NCI-H345 (cell line): Measurements from ENCODE around the gene CDK4.
"Not testable (repeated sequence)": the region's sequence is repeated elsewhere in the genome, so short reads cannot be mapped to it uniquely, and the experiment has no call there.

Source experiments
- DNase-seq: peaks from one replicate; lab custom pipeline; 2025; lab: John Stamatoyannopoulos, UW

CDK4 gene

GRCh38 chr12:57724936-57725740 is 27.0 kb downstream of the CDK4 start:
- DNase-seq = no peak

DNA sequence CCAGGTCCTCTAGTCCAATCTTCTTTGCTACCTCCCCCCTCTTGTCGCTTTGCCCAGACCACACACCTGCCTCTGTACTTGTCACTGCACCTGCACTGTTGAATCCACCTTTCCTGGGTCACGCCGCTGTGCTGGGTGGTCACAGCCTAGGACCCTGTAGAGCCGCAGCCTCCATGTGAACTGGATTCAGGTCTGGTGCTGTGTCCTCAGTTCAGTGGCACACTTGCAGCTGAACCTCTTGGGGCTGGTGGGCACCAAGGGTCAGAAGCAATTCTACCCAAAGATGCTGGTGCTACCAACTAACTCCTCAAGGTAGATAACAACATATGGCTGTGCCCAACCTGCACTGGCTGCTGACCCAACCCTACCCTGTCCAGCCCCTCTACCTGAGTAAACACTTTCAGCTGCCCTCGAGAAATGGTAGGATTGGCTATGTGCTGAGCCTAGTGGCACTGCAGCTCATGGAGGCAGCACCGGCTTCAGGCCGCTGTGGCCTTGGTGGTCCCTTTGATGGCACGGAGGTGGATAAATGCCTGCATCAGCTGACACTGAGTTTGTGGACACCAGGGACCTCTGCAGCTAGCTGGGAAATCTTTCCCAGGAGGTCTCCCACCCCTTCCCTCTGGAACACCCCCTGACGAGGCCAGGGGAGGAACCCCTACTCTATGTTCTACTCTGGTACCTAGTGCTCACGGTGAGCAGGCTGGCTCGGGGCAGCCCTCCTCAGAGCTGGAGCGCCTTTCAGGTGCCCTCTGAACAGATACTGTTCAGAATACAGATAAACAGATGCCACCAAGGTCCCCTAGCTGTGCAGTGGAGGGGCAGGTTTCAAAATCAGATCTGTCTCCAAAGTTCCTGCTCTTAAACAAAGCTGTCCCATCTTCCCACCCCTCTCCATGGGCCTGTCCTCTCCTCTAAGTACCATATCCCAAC is 27.8 kb downstream of the CDK4 start:
- DNase-seq = no peak

DNA sequence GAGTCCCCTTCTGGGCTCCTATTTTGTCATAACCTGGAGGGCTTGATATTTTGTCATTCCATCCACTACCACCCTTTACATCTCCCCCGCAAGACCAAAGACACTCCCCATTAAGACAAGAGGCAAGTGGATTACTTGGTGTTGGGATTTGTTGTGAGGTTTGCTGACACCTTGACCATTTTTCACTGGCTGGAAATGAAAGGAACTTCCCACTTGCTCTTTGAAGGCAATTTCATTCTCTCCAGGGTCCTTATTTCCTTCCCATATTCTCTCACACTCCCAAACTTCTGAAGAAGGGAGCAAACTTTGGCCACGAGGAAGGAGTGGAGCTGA is 28.5 kb downstream of the CDK4 start:
- DNase-seq = no peak

DNA sequence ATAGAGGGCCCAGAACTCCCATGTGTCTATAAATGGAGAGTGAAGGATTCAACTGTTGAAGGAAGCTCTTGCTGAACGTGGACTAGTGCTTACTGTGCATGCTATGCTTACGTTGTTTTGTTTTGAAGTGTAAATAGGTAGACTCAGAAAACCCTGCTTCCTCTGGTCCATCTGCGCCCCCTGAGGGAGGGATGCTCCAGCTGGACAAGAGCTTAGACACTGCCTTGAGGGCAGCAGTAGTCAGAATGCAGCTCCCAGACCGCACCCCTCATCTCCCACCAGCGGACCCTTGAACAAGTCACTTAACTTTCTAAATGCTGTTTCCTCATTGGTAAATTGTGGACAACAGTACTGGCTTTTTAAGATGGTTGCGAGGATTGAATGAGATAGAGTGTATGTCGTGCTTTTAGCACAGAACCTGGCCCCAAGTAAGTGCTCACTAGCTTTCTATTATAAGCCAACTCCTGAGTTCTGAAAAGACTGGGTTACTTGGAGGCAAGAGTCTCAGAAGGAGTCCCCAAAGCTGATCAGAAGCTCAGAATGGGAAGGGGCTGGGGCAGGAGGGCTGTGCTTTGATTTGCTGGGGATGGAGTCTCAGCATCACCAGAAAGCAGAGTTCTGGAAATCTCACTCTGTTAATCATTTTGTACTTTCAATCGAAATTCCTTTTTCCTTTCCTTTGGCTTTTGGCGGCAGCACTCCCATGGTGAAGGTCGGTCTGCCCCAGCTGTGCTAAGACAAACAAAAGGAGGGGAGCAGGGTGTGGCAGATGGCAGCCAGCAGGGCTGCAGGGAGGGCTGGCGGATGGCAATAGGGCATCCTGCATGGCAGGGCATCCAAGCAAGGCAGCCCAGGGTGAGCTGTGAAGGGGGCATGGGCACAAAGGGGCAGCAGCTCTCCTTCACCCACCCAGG is 29.1 kb downstream of the CDK4 start:
- DNase-seq = no peak

DNA sequence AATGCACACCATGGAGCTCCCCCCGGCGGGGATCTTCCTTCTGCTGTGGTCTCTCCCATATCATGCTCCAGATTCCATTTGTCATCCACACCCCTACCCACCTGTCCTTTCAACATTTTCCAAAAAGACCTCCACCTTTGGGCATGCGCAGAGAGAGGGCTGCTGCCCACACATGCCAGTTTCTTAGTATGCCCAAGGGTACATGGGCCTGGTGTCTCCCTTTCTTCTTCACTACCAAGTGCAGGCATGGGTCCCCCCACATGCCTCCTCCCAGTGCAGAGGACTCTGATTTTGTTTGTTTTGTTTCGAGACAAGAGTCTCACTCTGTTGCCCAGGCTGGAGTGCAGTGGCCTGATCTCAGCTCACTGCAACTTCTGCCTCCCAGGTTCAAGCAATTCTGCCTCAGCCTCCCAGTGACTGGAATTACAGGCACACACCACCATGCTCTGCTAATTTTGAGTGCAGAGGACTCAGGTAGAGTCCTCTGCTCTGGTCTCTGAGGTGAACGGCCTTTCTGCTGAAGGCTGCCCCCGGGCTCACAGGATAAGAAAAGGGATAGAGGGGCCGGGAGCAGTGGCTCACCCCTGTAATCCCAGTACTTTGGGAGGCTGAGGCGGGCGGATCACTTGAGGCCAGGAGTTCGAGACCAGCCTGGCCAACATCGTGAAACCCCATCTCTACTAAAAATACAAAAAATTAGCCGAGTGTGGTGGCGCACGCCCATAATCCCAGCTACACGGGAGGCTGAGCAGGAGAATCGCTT is 30.1 kb downstream of the CDK4 start:
- not testable (repeated sequence) for DNase-seq

DNA sequence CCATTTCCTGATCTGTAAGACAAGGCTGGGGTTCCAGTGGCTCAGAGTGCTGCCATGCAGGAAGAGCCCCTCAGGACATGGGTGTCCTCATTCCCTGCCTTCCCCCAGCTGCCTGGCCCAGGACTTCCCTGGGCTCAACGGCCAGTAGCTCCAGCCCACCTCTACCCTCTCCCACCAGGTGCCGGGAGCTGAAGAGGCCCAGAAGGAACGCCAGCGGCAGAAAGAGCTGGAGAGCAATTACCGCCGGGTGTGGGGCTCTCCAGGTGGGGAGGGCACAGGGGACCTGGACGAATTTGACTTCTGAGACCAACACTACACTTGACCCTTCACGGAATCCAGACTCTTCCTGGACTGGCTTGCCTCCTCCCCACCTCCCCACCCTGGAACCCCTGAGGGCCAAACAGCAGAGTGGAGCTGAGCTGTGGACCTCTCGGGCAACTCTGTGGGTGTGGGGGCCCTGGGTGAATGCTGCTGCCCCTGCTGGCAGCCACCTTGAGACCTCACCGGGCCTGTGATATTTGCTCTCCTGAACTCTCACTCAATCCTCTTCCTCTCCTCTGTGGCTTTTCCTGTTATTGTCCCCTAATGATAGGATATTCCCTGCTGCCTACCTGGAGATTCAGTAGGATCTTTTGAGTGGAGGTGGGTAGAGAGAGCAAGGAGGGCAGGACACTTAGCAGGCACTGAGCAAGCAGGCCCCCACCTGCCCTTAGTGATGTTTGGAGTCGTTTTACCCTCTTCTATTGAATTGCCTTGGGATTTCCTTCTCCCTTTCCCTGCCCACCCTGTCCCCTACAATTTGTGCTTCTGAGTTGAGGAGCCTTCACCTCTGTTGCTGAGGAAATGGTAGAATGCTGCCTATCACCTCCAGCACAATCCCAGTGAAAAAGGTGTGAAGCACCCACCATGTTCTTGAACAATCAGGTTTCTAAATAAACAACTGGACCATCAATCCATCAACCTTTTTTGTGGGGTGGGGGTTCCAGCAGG is 31.2 kb downstream of the CDK4 start:
- DNase-seq = no peak

DNA sequence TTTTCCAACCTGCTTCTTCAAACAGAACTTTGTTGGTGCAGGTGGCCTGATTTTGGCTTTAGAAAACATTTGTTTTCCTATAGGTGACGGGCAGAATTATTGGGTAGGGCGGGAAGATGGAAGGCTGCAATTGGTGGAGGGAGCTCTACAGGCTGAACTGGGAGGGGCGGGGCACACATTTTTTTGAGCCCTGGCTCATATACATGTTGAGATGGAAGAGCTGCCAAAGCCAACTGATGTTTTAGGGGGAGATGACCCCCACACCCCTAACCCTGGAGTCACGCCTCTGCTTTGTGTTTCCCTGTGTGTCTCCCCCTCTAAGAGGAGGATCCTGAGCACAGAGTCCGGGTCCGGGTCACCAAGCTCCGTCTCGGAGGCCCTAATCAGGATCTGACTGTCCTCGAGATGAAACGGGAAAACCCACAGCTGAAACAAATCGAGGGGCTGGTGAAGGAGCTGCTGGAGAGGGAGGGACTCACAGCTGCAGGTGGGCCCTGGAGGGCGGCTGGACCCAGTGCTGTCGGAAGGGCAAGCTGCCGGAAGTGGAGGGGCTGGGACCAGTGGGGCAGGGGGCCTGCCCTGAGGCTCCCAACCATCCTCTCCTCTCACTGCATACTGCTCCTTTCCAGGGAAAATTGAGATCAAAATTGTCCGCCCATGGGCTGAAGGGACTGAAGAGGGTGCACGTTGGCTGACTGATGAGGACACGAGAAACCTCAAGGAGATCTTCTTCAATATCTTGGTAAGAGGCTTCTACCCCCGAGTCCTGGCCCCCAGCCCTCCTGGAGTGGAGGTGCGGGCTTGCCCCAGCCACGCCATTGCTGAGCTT is 32.1 kb downstream of the CDK4 start:
- no peak for DNase-seq

DNA sequence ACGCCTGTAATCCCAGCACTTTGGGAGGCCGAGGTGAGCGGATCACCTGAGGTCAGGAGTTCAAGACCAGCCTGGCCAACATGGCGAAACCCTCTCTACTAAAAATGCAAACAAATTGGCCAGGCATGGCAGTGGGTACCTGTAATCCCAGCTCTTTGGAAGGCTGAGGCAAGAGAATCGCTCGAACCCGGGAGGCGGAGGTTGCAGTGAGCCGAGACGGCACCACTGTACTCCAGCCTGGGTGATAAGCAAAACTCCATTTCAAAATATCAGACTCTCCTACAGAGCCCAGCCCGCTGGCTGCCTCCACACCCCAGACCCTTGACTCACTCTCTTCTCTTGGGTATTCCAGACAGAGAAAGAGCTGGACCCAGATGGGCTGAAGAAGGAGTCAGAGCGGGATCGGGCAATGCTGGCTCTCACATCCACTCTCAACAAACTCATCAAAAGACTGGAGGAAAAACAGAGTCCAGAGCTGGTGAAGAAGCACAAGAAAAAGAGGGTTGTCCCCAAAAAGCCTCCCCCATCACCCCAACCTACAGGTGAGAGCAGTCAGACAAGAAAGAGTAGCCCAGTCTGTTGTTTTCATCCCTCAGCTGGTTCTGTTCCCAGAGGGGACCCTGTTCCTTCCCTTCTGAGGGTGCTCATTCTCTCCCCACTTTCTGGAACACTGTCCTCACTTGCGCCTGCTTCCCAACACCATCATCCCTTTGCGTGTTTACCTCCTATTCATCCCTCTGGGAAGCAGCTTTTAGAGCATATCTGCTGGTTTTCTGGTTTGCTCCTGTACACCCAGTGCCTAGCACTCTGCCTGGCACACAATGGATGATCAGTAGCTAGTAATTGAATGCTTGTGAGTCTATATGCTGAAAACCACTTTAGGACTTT is 33.2 kb downstream of the CDK4 start:
- no peak for DNase-seq

GRCh38 chr12:57717846-57718640 is 34.1 kb downstream of the CDK4 start:
- no peak for DNase-seq

- DNase-seq = no peak
Measured at GRCh38 chr12:57717131-57717530, 35.0 kb downstream of the CDK4 start.

GRCh38 chr12:57716305-57716704 is 35.8 kb downstream of the CDK4 start:
- no peak for DNase-seq

GRCh38 chr12:57715786-57716185 is 36.3 kb downstream of the CDK4 start:
- DNase-seq = no peak

- DNase-seq = not testable (repeated sequence)
Measured at GRCh38 chr12:57715036-57715748, 36.9 kb downstream of the CDK4 start.

- DNase-seq = no peak
Measured at GRCh38 chr12:57713209-57713608, 38.9 kb downstream of the CDK4 start.

DNA sequence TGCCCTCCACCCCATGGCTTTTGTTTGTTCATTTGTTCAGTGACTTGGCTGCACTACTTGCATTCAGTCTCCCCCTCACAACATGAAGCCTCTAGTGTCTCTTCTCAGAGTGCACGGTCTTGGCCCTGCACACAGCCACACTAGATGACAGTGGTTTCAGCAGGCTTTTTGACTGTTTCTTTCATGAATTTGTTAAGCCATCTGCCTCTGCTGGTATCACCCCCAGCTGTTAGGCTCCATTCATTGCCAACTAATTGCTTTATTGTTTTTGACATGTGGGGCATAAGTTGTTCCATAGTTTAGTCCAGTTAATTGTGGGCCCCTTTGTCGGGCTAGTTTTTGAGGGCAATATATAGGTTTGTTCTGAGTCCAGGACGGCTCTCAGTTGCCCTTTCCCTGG is 39.4 kb downstream of the CDK4 start:
- no peak for DNase-seq

DNA sequence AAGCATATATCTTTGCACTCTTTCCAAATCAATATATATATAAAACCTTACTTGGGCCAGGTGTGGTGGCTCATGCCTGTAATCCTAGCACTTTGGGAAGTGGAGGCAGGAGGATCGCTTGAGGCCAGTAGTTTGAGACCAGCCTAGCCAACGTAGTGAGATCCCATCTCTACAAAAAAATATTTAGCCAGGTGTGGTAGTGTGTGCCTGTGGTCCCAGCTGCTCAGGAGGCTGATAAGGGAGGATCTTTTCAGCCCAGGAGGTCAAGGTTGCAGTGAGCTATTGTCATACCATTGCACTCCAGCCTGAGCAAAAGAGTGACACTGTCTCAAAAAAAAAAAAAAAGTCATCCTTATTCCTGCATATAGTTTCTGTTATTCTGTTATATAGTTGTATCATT is 43.8 kb downstream of the CDK4 start:
- no peak for DNase-seq

- DNase-seq = no peak
Measured at GRCh38 chr12:57707250-57707649, 44.9 kb downstream of the CDK4 start.
